Measurements from ENCODE around the gene CSN2.

GRCh38 chr4:69930768-69931167 is 34.8 kb downstream of the CSN2 start, which contains the start of gene CSN1S1:
- no peak for TF ChIP-seq POLR2A (IDR thresholded peaks at IDR 0.05; ENCODE audit: low read length)
- no peak for TF ChIP-seq GATA1 (IDR thresholded peaks at IDR 0.05; ENCODE audit: low read depth, low read length)
